MM.1S (cell line): Measurements from ENCODE around the gene BTBD8.

Source experiments
- DNase-seq: peaks from one replicate; pipeline ENCODE4 v3.0.0-alpha.2; 2015
- H2AFZ ChIP-seq: fragments of 300-600 bp; sonication (generic); 2 replicates; pipeline ENCODE4 v1.6.0; 2016; ENCODE audit warnings: antibody characterized with exemption, low read length
- H3F3A ChIP-seq: fragments of 300-600 bp; sonication (generic); 2 replicates; pipeline ENCODE4 v1.6.1; 2016; ENCODE audit warnings: mild to moderate bottlenecking, antibody characterized with exemption, low read length, moderate library complexity, mixed read lengths; ENCODE audit not compliant: insufficient read depth
- H3K27ac ChIP-seq: fragments of 300-600 bp; sonication (generic); 2 replicates; pipeline ENCODE4 v1.5.1; 2016; ENCODE audit warnings: mild to moderate bottlenecking, low read length
- H3K27me3 ChIP-seq: fragments of 300-600 bp; sonication (generic); replicated peaks from 2 replicates; pipeline ENCODE4 v1.6.0; 2016; ENCODE audit warnings: low read length; ENCODE audit not compliant: insufficient read depth
- H3K36me3 ChIP-seq: fragments of 300-600 bp; sonication (generic); replicated peaks from 2 replicates; pipeline ENCODE4 v1.6.1; 2016; ENCODE audit warnings: mild to moderate bottlenecking, low read length, mixed read lengths; ENCODE audit not compliant: insufficient read depth
- H3K4me1 ChIP-seq: fragments of 300-600 bp; sonication (generic); 2 replicates; pipeline ENCODE4 v1.6.1; 2016; ENCODE audit warnings: low read length, mixed read lengths
- H3K4me2 ChIP-seq: fragments of 300-600 bp; sonication (generic); 2 replicates; pipeline ENCODE4 v1.6.0; 2016; ENCODE audit warnings: low read depth, low read length
- H3K4me3 ChIP-seq: fragments of 300-600 bp; sonication (generic); 2 replicates; pipeline ENCODE4 v1.5.1; 2016; ENCODE audit warnings: low read length, mixed read lengths
- H3K79me2 ChIP-seq: fragments of 300-600 bp; sonication (generic); 2 replicates; pipeline ENCODE4 v1.6.1; 2016; ENCODE audit warnings: mixed run types, low read length, mixed read lengths
- H3K9ac ChIP-seq: fragments of 300-600 bp; sonication (generic); 2 replicates; pipeline ENCODE4 v1.6.1; 2016; ENCODE audit warnings: low read length, mixed read lengths
- H3K9me2 ChIP-seq: fragments of 300-600 bp; sonication (generic); replicated peaks from 2 replicates; pipeline ENCODE4 v1.6.1; 2016; ENCODE audit warnings: mild to moderate bottlenecking, low read length, mixed read lengths; ENCODE audit not compliant: insufficient read depth
- H3K9me3 ChIP-seq: fragments of 300-600 bp; sonication (generic); replicated peaks from 2 replicates; pipeline ENCODE4 v1.6.1; 2016; ENCODE audit warnings: mild to moderate bottlenecking, low read length, mixed read lengths; ENCODE audit not compliant: insufficient read depth
- H4K20me1 ChIP-seq: fragments of 300-600 bp; sonication (generic); 2 replicates; pipeline ENCODE4 v1.6.1; 2016; ENCODE audit warnings: mild to moderate bottlenecking, low read length, moderate library complexity, mixed read lengths; ENCODE audit not compliant: insufficient read depth
- CTCF ChIP-seq: fragments of 300-600 bp; sonication (generic); IDR thresholded peaks from 2 replicates; pipeline ENCODE4 v1.5.1; 2016; ENCODE audit warnings: antibody characterized with exemption, low read length, mixed read lengths
- EZH2 ChIP-seq: fragments of 300-600 bp; sonication (generic); optimal IDR thresholded peaks from 2 replicates; pipeline ENCODE3; 2017; ENCODE audit warnings: low read depth, mild to moderate bottlenecking, antibody characterized with exemption, low read length, mixed read lengths
- EZH2phosphoT487 ChIP-seq: fragments of 300-600 bp; sonication (generic); IDR thresholded peaks from 2 replicates; pipeline ENCODE4 v1.6.1; 2018; ENCODE audit warnings: antibody characterized with exemption, low read length

The BTBD8 gene

DNA sequence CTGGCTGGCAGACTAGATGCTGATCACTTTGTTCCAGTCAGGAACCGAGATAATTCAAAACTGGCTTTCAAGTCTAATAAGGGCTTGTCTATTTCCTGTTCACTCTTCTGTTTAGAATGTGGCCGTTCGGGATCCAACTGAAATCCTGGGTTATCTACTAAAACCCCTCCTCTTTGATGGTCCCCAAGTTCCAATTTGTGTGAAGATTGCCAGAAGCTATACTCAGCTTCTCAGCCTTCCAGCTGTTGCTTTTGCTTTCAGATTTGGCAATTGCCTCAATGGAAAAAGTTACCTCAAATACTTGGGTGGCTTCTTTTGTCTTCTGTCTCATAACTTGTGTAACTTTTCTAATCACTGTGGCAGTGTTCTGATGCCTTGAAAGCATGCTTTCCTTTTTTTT is 43.7 kb downstream of the BTBD8 start:
- peak; percentile 10 for DNase-seq
- Histone ChIP-seq H4K20me1 (no peaks in the 10 kb centered on the region), H3F3A (no peaks in the 10 kb centered on the region), H3K79me2 (no peaks in the 10 kb centered on the region), H3K9ac (no peak overlapping the region), H3K4me3 (no peak overlapping the region), H3K4me1 (no peaks in the 10 kb centered on the region), H3K4me2 (no peak overlapping the region), H3K36me3 (no peaks in the 10 kb centered on the region), H3K27me3 (no peaks in the 10 kb centered on the region), H3K9me2 (no peaks in the 10 kb centered on the region), H3K9me3 (no peaks in the 10 kb centered on the region), H3K27ac (no peak overlapping the region), H2AFZ (no peak overlapping the region)
- TF ChIP-seq EZH2 (no peak), CTCF (no peak), EZH2phosphoT487 (no peak)

- Histone ChIP-seq H4K20me1 (no peaks in the 10 kb centered on the region), H3K9ac (no peak overlapping the region), H3K4me3 (no peak overlapping the region), H3K9me3 (no peaks in the 10 kb centered on the region), H3K79me2 (no peaks in the 10 kb centered on the region), H3K27me3 (no peaks in the 10 kb centered on the region), H2AFZ (no peak overlapping the region), H3F3A (no peaks in the 10 kb centered on the region), H3K4me1 (no peaks in the 10 kb centered on the region), H3K4me2 (no peak overlapping the region), H3K9me2 (no peaks in the 10 kb centered on the region), H3K27ac (no peak overlapping the region), H3K36me3 (no peaks in the 10 kb centered on the region)
- TF ChIP-seq EZH2 (no peak), EZH2phosphoT487 (no peak), CTCF (no peak)
- no peak for DNase-seq
Measured at GRCh38 chr1:92125204-92125603, 45.1 kb downstream of the BTBD8 start.

DNA sequence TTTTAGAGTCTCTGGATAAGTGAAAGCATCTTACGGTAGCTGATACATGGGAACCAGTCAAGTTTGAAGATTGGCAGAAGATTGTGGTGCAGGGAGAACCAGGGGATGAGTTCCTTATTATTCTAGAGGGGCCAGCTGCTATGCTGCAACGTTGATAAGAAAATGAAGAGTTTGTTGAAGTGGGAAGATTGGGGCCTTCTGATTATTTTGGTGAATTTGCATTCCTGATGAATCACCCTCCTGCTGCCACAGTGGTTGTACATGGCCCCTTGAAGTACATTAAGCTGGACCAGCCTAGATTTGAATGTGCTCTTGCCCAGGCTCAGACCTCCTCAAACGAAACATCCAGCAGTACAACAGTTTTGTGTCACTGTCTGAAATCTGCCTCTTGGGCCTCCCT is 45.9 kb downstream of the BTBD8 start:
- H3F3A ChIP-seq: no peaks in the 10 kb centered on the region
- no peak overlapping the region for H3K4me2 ChIP-seq
- H3K4me3 ChIP-seq: no peak overlapping the region
- no peaks in the 10 kb centered on the region for H3K9me2 ChIP-seq
- TF ChIP-seq CTCF (no peak), EZH2phosphoT487 (no peak), EZH2 (no peak)
- H4K20me1 ChIP-seq: no peaks in the 10 kb centered on the region
- no peaks in the 10 kb centered on the region for H3K9me3 ChIP-seq
- no peaks in the 10 kb centered on the region for H3K36me3 ChIP-seq
- no peak overlapping the region for H3K9ac ChIP-seq
- no peak overlapping the region for H3K27ac ChIP-seq
- H3K4me1 ChIP-seq: no peaks in the 10 kb centered on the region
- DNase-seq: no peak
- no peak overlapping the region for H2AFZ ChIP-seq
- no peaks in the 10 kb centered on the region for H3K27me3 ChIP-seq
- H3K79me2 ChIP-seq: no peaks in the 10 kb centered on the region
